Measurements from ENCODE around the gene TMED8.

Gene TMED8

GRCh38 chr14:77313371-77313770 is 63.5 kb downstream of the TMED8 start:
- TF ChIP-seq CTCF (IDR thresholded peaks at IDR 0.05; ENCODE audit: low read depth, low read length): no peak
- in situ Hi-C loops (cut with HindIII; ENCODE audit: low sequenced_read_pairs): no loop called here
- no peak for DNase-seq (ENCODE audit: low read depth, low spot score)
- no peak overlapping the region for H3K4me3 ChIP-seq (ENCODE audit: low read depth, low read length)

- DNase-seq (ENCODE audit: low read depth, low spot score): no peak
- in situ Hi-C loops (cut with HindIII; ENCODE audit: low sequenced_read_pairs): no loop called here
- TF ChIP-seq CTCF (IDR thresholded peaks at IDR 0.05; ENCODE audit: low read depth, low read length): no peak
- no peak overlapping the region for H3K4me3 ChIP-seq (ENCODE audit: low read depth, low read length)
Observed at GRCh38 chr14:77311217-77311616, 65.7 kb downstream of the TMED8 start.

- TF ChIP-seq CTCF (IDR thresholded peaks at IDR 0.05; ENCODE audit: low read depth, low read length): no peak
- in situ Hi-C loops (cut with HindIII; ENCODE audit: low sequenced_read_pairs): no loop called here
- no peak for DNase-seq (ENCODE audit: low read depth, low spot score)
- no peak overlapping the region for H3K4me3 ChIP-seq (ENCODE audit: low read depth, low read length)
Observed at GRCh38 chr14:77310026-77310425, 66.9 kb downstream of the TMED8 start.

GRCh38 chr14:77309131-77309530 is 67.8 kb downstream of the TMED8 start:
- TF ChIP-seq CTCF (IDR thresholded peaks at IDR 0.05; ENCODE audit: low read depth, low read length): no peak
- DNase-seq (ENCODE audit: low read depth, low spot score): no peak
- no peak overlapping the region for H3K4me3 ChIP-seq (ENCODE audit: low read depth, low read length)
- in situ Hi-C loops (cut with HindIII; ENCODE audit: low sequenced_read_pairs): no loop called here

GRCh38 chr14:77306851-77307496 is 69.9 kb downstream of the TMED8 start:
- in situ Hi-C loops (cut with HindIII; ENCODE audit: low sequenced_read_pairs): no loop called here
- peak; percentile 49 for DNase-seq (ENCODE audit: low read depth, low spot score)
- TF ChIP-seq CTCF (IDR thresholded peaks at IDR 0.05; ENCODE audit: low read depth, low read length): no peak
- H3K4me3 ChIP-seq (ENCODE audit: low read depth, low read length): no peak overlapping the region

- DNase-seq (ENCODE audit: low read depth, low spot score): no peak
- TF ChIP-seq CTCF (IDR thresholded peaks at IDR 0.05; ENCODE audit: low read depth, low read length): no peak
- in situ Hi-C loops (cut with HindIII; ENCODE audit: low sequenced_read_pairs): no loop called here
- H3K4me3 ChIP-seq (ENCODE audit: low read depth, low read length): no peak overlapping the region
Observed at GRCh38 chr14:77306416-77306815, 70.5 kb downstream of the TMED8 start.
